HG03354 (cell line): ENCODE results near the gene TGFBI.
"Not testable (repeated sequence)": the region's sequence is repeated elsewhere in the genome, so short reads cannot be mapped to it uniquely, and the experiment has no call there.

Experiments used
- ATAC-seq: cut with Tn5 transposase; IDR thresholded peaks from one replicate; pipeline ENCODE4 v1.9.1; 2021; ENCODE audit warnings: mild to moderate bottlenecking; ENCODE audit not compliant: unreplicated experiment, poor library complexity, severe bottlenecking

The TGFBI gene

DNA sequence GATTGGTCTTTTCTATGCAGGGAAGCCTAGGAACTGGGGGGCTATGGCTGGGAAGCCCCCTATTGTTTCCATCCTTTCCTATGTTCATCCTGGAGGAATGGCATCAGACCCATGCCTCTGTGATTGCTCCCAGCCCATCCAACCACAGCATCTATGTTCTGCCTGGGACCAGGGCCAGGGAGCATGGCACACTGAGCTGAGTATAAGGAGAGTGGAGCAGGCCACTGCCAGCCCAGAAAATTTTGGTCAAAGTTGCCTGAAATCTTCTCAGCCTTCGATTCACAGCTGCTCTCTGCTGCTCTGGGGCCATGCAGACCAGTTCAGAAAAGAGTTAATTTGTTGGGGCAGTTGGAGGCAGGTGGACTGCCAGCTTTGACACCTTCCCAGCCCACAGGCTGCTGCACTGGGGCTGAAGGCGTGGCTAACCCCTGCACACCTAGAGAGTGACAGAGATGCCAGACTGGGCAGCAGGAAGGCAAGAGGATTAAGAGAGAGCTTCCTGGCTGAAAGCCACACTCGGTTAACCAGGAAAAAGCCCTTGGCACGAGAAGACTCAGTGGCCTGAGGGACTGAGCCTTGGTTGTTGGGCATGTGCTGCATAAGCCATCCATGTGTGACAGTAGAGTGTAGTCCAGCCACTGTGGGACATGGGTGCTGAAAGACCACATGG is 12.1 kb downstream of the TGFBI start:
- ATAC-seq, result no peak

DNA sequence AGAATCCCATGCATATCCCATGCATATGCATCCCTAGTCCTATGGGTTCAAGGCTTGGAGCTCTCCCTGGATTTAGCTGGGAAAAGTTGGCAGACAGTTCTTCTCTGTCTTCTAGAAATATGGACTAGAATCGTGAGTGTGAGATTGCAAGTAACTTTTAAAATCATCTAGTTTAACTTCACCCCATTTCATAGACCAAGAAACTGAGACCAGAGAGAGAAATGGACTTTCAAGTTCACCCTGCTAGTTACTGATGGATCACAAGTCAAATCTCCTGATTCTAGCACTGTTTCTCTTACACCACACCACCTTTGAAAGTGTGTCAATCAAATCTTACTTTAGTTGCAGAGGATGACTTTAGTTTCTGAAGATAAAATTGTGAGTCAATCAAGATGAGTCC is 13.4 kb downstream of the TGFBI start:
- no peak for ATAC-seq

DNA sequence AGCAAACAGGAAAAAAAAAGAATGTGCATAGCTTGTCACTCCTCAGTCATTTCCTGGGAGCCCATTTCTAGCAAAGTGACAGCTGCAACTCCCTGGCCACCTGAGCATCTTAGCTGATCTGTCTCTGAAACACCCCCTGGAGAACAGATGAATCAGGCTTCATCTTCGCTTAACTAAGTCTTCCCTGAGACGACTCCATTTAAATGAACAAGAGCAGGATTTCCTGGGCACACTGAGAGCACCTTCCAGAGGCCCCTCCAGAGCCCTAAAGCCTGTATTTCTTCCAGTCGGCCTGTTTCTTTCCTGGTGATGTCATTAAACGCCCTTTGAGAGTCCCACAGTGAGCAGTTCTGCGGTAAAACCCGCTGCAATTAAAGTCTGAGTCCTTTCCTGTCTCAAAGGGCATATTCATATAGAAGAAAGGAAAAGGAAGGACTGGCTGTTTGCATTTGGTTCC is 13.9 kb downstream of the TGFBI start:
- ATAC-seq, result no peak

DNA sequence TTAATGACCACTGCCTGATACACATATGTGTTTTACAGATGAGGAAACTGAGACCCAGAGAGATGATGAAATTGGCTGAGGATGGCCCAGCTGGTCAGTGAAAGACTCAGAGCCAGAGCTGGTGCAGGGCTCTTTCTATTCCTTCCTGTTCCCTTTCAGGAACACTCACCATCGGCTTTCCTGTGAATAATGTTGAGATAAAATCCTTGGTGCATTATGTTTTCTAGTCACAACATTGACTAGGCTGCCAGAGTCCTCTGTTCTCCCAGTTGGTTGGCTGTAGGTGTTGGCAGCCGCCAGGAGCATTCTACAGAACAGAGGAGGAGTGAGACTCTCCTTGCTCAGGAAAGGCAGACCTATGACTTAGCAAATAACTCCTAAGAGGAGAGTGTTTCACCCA is 14.8 kb downstream of the TGFBI start:
- no peak for ATAC-seq

DNA sequence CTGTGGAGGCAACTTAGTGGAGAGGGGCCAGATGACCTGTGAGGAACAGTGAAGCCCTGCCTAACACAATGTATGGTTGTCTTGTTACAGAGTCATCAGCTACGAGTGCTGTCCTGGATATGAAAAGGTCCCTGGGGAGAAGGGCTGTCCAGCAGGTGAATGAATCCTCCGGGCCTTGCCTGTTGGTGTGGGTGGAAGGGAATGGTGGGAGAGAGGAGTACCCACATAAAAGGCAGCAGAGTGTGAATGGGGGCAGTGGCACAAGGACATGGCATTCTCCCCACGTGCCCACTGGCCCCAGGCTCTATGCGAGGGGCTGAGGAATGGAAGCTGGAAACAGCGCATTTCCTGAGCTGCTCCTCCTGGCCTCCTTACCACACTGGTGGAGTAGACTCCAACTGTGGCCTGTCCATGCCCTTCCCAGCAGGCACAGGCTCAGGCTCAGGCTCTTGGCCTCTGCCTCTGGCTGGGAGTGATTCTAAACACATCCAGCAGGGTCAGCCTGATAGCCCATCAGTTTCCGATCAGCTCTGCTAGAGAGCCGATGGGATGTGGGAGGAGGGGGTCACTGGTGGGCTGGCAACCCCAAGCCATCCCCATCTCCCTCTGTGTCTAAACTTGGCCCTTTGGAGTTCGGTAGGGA is 15.3 kb downstream of the TGFBI start:
- no peak for ATAC-seq

DNA sequence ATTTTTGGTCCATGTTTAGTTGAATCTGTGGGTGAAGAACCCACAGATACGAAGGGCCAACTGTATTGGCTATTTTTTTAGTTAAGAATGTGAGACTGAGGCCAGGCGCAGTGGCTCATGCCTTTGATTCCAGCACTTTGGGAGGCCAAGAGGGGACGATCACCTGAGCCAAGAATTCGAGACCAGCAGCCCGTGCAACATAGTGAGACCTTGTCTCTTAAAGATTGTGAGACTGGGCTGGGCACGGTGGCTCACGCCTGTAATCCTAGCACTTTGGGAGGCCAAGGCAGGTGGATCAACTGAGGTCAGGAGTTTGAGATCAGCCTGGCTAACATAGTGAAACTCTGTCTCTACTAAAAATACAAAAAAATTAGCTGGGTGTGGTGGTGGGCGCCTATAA is 16.2 kb downstream of the TGFBI start:
- ATAC-seq, result not testable (repeated sequence)

DNA sequence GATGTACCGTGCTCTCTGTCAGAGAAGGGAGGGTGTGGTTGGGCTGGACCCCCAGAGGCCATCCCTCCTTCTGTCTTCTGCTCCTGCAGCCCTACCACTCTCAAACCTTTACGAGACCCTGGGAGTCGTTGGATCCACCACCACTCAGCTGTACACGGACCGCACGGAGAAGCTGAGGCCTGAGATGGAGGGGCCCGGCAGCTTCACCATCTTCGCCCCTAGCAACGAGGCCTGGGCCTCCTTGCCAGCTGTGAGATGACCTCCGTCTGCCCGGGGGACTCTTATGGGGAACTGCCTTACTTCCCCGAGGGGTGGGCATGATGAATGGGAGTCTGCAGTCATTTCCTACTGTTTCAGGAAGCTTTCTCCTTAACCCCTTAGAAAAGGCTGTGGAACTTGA is 17.5 kb downstream of the TGFBI start:
- ATAC-seq, result no peak

DNA sequence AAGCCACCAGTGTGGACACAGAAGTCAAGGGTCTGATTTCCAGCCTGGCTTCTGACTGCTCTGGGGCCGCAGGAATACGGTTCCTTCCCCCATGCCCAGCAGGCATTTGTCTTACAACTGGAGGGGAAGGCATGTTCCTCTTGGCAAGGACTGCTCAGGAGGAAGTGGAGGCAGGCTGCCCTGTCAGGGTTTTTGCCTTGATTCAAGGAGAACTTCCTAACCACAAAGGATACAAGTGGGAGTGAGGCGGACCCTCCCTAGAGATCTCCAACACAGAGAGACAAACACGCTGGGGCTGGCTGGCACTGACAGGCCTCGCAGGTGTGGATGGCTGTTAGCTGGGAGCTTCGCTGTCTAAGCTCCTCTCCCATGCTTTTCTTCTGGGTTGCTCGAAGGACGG is 19.1 kb downstream of the TGFBI start:
- ATAC-seq, result no peak

DNA sequence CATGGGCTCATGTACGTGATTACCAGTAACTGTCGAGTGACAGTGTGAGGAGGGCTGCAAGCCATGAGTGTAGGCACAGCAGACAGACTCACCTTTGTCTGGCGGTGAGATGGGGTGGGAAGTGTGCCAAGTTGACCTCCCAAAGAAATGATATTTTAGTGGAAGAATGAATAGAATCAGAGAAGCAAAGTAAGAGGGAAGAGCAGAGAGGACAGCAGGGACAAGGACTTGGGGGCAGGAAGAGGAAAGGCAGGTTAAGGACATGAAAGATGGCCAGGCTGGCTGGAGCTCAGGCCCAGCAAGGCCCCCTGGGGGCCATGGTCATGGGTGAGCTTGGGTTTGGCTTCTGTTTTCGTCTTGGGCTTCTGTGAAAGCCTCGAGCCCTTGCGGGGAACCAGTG is 20.2 kb downstream of the TGFBI start:
- ATAC-seq, result no peak

DNA sequence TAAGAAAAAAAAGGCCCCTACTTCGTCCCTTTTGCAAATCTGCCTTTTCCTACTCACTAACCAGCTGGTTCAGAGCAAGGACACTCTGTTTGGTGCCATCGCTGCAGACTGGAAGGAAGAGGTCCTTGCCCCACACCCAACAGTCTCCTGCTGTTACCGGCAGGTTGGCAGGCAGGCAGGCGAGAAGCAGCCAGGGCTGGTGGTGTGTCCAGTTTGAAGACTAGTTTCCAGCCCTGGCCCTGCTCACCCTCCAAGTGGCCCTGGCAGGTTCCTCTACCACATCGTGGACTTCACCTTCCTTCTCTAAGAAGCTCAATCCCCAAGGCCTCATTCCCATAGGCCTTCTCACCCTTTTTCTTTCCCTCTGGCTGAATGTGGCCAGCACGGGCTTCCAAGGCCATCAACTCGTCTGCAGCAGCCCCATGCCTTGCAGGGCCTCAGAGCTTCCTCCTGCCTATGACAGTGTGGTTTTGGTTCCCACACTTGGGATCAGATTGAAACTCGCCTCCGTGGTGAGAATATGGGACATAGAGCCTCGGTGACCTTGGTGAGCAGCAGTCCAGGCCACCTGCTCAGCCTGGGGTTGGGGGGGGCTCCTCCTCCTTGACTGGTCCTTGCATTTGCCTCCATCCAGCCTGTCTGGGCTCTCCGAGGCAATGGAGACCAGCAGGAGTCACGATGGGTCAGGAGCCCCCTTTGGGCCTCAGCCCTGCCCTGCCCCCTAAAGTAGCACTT is 22.9 kb downstream of the TGFBI start:
- ATAC-seq, result no peak

DNA sequence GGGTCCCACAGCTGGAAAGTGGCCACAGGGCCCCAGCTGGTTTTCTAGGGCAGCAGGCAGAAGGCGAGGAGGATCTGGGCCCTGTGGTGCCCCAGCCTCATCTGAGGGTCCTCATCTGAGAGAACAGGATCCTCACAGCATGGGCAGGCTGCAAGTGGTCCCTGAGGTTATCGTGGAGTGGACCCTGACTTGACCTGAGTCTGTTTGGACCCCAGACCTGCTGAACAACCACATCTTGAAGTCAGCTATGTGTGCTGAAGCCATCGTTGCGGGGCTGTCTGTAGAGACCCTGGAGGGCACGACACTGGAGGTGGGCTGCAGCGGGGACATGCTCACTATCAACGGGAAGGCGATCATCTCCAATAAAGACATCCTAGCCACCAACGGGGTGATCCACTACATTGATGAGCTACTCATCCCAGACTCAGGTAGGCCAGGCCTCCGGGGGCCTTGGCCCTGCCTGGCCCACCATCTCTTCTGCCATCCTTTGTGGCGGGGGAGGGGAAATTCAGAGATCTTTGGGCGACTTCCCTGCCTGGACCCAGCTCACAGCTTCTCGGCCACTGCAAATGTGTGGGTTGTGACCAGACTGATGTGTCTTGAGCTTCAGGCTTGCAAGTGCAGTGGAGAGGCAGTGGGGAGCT is 24.0 kb downstream of the TGFBI start:
- no peak for ATAC-seq

DNA sequence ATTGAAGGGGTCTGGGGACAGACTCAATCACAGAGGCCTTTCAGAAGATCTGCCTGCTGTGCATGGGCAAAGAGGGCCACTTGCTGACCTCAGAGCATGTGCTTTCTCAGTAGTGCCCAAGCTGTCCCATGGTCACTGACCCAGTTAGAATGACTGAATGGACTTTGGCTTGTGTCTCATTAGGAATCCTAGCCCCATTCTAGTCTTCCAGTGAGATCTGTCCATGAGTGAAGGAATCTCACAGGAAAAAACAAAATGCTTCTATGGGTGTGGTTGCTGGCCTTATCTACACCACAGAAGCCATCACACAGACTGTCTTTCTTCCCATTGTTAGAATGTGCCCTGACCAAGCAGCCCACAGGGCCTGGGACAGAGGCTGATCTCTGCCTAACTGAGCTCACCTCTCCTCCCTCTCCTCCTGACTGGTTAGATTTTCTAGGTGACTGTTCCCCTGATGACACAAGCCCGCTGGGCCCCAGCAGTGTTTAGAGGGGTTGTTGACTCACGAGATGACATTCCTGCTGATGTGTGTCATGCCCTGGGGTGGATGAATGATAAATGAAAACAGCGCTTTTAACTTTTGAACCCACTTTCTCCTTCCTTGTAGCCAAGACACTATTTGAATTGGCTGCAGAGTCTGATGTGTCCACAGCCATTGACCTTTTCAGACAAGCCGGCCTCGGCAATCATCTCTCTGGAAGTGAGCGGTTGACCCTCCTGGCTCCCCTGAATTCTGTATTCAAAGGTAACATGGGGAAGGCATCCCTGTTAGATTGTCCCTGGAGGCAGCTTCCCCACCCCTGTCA is 24.8 kb downstream of the TGFBI start:
- no peak for ATAC-seq

DNA sequence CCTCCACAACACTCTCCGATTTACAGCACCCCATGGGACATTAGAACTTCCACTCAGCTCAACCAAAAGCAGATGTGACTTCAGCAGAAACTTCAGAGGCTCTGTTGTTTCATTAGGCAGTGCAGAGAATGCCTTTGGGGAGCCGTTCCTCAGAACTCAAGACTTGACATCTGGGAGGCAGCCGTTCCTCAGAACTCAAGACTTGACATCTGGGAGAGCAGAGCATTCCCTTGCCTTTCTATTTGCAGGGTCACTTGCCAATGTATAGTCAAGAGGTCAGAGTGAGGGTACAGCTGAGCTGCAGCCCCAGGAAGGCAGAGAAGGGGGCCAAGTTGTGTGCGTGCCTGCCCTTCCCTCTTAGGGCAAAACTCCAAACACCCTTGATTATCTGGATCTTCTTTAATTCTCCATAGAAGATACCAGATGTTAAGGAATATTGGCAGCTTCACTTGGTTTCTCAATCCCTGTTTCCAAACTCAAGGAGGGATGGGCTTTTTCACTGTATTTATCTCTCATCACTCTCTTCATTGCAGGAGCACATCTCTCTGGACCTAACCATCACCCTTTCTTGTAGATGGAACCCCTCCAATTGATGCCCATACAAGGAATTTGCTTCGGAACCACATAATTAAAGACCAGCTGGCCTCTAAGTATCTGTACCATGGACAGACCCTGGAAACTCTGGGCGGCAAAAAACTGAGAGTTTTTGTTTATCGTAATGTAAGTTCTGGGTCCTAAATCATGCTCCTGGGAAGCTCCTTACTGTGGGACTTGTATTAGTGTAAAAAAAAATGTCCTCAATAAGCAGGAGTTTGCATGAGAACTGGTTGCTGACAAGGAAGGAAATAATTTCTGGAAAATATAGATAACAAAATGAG is 25.6 kb downstream of the TGFBI start:
- no peak for ATAC-seq

DNA sequence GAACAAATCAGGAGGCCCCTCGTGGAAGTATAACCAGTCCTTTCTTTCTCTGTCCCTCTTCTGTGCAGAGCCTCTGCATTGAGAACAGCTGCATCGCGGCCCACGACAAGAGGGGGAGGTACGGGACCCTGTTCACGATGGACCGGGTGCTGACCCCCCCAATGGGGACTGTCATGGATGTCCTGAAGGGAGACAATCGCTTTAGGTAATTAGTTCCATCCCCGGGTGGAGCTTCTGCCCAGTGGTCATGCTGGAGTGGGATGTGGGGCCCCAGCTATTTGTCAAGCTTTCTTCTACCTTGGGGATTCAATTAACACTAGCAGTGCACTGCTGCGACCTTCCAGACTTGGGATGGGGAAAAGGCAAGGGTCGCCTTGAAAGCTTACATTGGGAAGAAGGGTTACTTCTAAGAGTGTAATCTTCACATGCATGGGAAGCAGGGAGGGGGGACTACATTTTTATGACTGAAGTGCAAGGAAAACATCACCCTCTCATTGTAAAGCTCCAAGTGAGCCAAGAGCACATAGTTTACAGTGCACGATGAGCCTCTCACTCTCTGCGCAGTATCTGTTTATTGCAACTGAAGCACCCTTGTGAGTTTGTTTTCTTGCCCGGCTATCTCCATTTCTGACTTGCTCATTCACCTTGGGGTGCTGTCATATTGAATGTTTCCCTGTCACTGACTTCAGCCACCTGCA is 27.0 kb downstream of the TGFBI start:
- ATAC-seq, result no peak

DNA sequence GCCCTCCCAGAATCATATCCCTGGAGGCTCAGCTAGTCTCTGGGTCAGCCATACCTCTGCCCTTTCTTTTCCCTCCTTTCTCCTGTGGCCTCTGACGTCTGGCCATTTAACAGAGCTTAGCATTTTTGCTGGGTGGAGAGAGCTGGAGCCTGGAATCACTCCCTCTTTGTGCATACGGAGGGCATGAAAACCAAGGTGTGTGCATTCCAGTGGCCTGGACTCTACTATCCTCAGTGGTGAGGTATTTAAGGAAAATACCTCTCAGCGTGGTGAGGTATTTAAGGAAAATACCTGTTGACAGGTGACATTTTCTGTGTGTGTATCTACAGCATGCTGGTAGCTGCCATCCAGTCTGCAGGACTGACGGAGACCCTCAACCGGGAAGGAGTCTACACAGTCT is 27.5 kb downstream of the TGFBI start:
- no peak for ATAC-seq

DNA sequence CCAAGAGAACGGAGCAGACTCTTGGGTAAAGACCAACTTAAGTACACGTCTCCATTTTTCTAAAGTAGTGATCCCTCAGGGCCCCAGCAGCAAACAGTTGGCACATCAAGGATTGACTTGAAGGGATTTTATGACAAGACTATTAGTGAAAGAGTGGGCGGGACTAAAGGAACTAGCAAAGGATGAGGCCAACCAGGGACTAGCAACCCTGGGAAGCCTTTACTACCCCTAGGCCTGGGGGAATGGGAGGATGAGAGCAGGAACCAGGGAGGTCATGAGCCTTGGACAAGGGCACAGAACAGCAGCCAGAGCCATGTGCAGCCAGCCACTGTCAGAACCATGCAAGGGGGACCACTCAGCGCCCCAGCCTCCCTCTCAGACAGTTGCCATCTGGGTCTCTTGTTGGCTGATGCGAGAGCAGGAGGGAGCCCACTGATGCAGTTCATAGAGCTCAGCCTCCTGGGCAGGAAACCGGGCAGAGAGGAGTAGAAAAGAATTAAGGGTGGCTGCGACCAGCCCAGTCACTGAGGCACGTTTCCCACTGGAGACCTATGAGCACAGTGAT is 28.1 kb downstream of the TGFBI start:
- ATAC-seq, result no peak

DNA sequence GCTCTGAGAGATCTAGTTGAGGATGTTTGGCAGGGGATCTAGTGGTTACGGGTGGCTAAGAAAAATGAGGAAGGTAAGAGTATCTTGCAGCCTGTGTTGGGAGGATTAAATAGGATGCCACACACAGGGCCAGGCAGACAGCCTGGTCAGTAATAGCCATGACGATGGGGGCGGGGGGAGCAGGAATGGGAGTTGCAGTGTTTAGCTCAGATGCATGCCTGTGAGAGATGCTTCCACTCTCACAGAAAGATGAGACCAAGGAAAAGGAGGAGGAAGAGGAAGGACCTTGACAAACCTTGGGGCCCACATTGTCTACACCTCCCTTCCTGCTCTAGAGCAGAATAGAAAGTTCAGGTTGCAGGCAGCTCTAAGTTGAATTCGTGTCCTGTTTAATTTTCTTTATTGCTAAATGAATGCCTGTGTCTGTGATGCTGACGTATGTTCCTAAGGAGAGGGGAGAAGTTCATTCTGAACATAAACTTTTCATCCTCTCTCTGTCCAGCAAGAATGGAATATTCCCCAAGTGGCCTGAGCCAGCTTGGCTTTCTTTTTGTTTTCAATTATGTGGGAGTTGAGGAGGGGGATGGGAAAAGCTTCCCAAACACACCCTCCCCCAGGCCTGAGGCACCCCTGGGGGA is 28.7 kb downstream of the TGFBI start:
- ATAC-seq, result no peak
